ENCODE measurements around the gene RIMKLA. TPM values are rescaled to one million over a fixed set of nuclear protein-coding genes. Genes with fewer than 3 reads are reported as not detected.

The RIMKLA gene
- total RNA-seq, 2 donors from 2014 or later = 14.3 to 30.9 TPM

DNA sequence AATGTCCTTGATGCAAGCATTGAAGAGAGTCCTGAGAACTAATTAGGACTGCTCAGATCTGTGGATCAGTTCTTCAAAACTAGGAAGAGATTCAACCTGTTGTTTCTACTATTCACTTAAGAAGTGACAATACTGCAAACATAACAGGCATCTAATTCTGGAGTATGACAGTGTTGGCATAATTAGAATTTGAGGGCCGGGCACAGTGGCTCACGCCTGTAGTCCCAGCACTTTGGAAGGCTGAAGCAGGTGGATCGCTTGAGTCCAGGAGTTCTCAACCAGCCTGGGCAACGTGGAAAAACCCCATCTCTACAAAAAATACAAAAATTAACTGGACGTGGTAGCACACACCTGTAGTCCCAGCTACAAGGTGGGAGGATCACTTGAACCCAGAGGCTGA lies 37.5 kb upstream of the RIMKLA start:
- Histone ChIP-seq H3K36me3 (no peaks in the 10 kb centered on the region), H3K4me3 (no peak overlapping the region), H3K9me3 (no peaks in the 10 kb centered on the region), H3K27ac (no peak overlapping the region), H3K27me3 (no peaks in the 10 kb centered on the region), H3K9ac (ENCODE audit: low read depth in 2 of 2, low read length in 2 of 2) (no peak overlapping the region), H3K4me1 (peaks cover 11% of the 10 kb centered on the region)
- intact Hi-C loops (cut with DNase I) = loop anchor here (10.0 kb wide), 2 partner anchors 122 to 402 kb away; partner anchors contain the start of genes CCDC30 and CLDN19
- no peak for DNase-seq
- TF ChIP-seq, protein P1, sequence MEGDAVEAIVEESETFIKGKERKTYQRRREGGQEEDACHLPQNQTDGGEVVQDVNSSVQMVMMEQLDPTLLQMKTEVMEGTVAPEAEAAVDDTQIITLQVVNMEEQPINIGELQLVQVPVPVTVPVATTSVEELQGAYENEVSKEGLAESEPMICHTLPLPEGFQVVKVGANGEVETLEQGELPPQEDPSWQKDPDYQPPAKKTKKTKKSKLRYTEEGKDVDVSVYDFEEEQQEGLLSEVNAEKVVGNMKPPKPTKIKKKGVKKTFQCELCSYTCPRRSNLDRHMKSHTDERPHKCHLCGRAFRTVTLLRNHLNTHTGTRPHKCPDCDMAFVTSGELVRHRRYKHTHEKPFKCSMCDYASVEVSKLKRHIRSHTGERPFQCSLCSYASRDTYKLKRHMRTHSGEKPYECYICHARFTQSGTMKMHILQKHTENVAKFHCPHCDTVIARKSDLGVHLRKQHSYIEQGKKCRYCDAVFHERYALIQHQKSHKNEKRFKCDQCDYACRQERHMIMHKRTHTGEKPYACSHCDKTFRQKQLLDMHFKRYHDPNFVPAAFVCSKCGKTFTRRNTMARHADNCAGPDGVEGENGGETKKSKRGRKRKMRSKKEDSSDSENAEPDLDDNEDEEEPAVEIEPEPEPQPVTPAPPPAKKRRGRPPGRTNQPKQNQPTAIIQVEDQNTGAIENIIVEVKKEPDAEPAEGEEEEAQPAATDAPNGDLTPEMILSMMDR (IDR thresholded peaks at IDR 0.05) = no peak

DNA sequence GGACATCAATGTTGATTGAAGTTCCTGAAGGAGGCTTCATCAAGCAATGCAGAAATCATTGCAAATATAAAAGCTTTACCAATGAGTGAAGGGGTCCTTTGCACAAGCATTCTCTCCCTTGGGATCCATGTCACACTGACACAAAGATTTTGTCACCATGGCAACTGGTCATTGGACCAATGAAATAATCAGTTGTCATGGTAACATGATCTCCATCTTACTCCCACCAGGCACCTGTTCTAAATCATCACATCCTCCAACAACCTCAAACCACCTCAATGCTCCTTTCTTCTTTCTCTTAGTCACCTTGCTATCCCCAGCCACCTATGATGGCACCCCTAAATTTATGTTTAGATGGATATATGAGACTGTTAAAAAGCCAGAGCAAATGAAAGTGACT lies 32.1 kb upstream of the RIMKLA start:
- Histone ChIP-seq H3K27me3 (no peaks in the 10 kb centered on the region), H3K36me3 (no peaks in the 10 kb centered on the region), H3K9ac (ENCODE audit: low read depth in 2 of 2, low read length in 2 of 2) (no peak overlapping the region), H3K9me3 (no peaks in the 10 kb centered on the region), H3K4me3 (no peak overlapping the region), H3K4me1 (no peaks in the 10 kb centered on the region), H3K27ac (no peak overlapping the region)
- TF ChIP-seq, protein P1 (IDR thresholded peaks at IDR 0.05) = no peak
- no peak for DNase-seq
- intact Hi-C loops (cut with DNase I) = loop anchor here (10.0 kb wide), 2 partner anchors 116 to 396 kb away; partner anchors contain the start of genes CCDC30 and CLDN19

DNA sequence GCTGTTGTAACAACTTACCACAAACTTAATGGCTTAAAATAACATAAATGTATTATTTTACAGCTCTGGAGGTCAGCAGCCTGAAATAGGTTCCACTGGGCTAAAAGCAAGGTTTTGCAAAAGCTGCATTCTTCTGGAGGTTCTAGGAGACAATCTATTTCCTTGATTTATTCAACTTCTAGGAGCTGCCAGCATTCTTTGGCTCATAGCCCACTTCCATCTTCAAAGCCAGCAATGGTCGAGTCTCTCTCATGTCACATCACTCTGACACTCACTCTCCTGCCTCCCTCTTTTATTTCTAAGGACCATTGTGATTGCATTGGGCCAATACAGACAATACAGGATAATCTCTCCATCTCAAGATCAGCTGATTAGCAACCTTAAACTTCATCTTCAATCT lies 30.5 kb upstream of the RIMKLA start:
- Histone ChIP-seq H3K36me3 (no peaks in the 10 kb centered on the region), H3K9me3 (no peaks in the 10 kb centered on the region), H3K27me3 (no peaks in the 10 kb centered on the region), H3K4me3 (no peak overlapping the region), H3K4me1 (no peaks in the 10 kb centered on the region), H3K27ac (no peak overlapping the region), H3K9ac (ENCODE audit: low read depth in 2 of 2, low read length in 2 of 2) (no peak overlapping the region)
- intact Hi-C loops (cut with DNase I) = no loop called here
- TF ChIP-seq, protein P1 (IDR thresholded peaks at IDR 0.05) = no peak
- DNase-seq = no peak

DNA sequence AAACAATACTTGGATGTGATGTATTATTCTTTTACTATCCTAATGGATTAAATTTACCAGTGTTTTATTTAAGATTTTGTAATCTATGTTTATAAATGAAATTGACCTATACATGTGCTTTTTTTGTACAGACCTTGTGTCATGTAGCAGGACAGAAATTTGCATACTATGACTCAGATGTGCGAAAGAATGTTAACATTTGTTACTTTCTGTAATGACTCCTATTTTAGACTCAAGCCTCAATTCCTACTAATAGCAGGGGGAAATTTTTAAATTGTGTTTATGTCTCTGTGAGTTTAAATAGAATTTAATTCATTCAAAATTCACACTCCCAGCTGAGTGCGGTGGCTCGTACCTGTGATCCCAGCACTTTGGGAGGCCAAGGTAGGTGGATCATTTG lies 21.8 kb upstream of the RIMKLA start:
- H3K4me3 ChIP-seq = no peak overlapping the region
- no peaks in the 10 kb centered on the region for H3K36me3 ChIP-seq
- TF ChIP-seq, protein P1 (IDR thresholded peaks at IDR 0.05) = no peak
- H3K4me1 ChIP-seq = no peaks in the 10 kb centered on the region
- H3K9ac ChIP-seq (ENCODE audit: low read depth in 2 of 2, low read length in 2 of 2) = no peak overlapping the region
- no peak for DNase-seq
- no peak overlapping the region for H3K27ac ChIP-seq
- intact Hi-C loops (cut with DNase I) = no loop called here
- no peaks in the 10 kb centered on the region for H3K9me3 ChIP-seq
- no peaks in the 10 kb centered on the region for H3K27me3 ChIP-seq

DNA sequence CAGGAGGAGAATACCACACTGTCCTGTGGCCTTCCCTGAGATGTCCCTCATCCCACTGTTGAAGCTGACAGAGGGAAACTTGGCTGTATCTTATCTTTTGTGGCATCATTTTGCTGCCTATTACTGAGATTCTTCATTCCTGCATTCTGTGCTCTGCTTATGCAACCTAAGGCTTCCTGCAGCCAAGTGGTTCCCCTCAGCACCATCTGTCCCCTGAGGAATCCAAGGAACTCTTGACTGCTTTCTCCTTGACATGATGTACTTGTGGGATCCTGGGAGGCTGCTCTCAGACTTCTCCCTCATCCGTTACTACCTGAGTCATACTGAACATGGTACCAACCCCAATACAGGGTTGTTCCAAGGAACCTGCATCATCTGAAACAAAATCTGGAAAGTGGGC lies 21.1 kb upstream of the RIMKLA start:
- Histone ChIP-seq H3K27ac (no peak overlapping the region), H3K36me3 (no peaks in the 10 kb centered on the region), H3K4me1 (no peaks in the 10 kb centered on the region), H3K27me3 (no peaks in the 10 kb centered on the region), H3K9ac (ENCODE audit: low read depth in 2 of 2, low read length in 2 of 2) (no peak overlapping the region), H3K9me3 (no peaks in the 10 kb centered on the region), H3K4me3 (no peak overlapping the region)
- no peak for DNase-seq
- TF ChIP-seq, protein P1 (IDR thresholded peaks at IDR 0.05) = no peak
- intact Hi-C loops (cut with DNase I) = no loop called here
